Measurements from ENCODE around the gene DEFB129.

DNA sequence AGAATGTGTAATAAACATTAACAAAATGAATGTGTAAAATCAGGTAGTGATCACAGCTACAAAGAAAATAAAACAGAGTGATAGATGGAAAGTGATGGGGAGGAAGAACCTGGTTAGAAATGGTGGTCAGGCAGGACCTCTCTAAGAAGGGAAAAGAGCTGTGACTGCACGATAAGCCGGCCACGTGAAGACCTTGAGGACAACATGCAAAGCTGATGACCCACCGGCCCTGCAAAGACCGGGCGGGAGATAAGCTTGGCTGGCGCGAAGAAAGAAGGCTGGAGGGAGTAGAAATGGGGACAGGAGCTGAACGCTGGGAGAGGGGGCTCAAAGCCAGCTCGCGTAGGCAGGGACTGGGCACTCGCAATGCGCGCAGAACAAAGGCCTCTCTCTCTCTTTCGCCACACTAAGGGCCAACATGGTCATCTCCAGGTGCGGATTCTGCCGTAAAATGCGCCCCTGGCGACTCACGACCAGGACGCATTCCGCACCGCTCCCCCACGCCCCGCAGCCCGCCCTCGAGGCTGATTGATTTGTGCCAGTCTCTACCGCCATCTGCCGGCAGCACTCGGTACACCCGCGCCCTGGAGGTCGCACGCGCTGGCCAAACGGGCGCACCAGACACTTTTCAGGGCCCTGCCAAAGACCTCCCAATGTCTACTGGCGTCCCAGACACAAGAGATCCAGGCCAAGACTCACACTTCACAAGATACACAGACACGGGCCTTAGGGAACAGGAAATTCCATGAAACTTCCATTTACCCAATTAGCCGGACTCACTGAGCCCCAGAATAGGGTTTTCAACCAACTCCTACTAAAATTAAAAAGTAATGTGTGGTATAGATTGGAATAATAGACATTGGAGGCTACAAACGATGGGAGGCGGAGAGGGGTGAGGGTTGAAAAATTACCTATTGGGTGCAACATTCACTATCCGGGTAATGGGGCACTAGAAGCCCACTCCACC, 39.8 kb downstream of the DEFB129 start:
- TF ChIP-seq POLR2A (IDR thresholded peaks at IDR 0.05; ENCODE audit: low read length) (no peak), GATA1 (IDR thresholded peaks at IDR 0.05; ENCODE audit: low read depth, low read length) (no peak)
